Adrenal gland (tissue), 12 donors: ENCODE results near the gene AURKB. TPM values are rescaled to one million over a fixed set of nuclear protein-coding genes. Genes with fewer than 3 reads are reported as not detected.

Experiments
- DNase-seq, 7 donors: peaks; one replicate each; pipeline ENCODE4 v3.0.0-alpha.2; 2019 to 2020
- H3K27ac ChIP-seq, 5 donors: fragments of 200-600 bp; sonication (generic) in 4 of 5; 1 replicate in 3 of 5; 2 replicates in 2 of 5; pipeline versions ENCODE4 v1.5.1 to v1.8.0; 2016 to 2020; ENCODE audit warnings: mild to moderate bottlenecking in 1 of 5
- H3K27me3 ChIP-seq: fragments of 200-600 bp; 2 replicates; pipeline ENCODE4 v1.8.0; 2021
- H3K36me3 ChIP-seq, 2 donors: fragments of 200-600 bp; replicated peaks in 1 of 2; 1 replicate in 1 of 2; 2 replicates in 1 of 2; pipeline versions ENCODE4 v1.5.1 to v1.8.0; 2018 to 2022
- H3K4me1 ChIP-seq, 2 donors: fragments of 200-600 bp; replicated peaks in 1 of 2; 1 replicate in 1 of 2; 2 replicates in 1 of 2; pipeline versions ENCODE4 v1.5.1 to v1.8.0; 2018 to 2021
- H3K4me3 ChIP-seq, 4 donors: fragments of 200-600 bp; sonication (generic) in 3 of 4; one replicate each; pipeline ENCODE4 v1.5.1; 2016 to 2018
- H3K9me3 ChIP-seq, 3 donors: fragments of 200-600 bp; sonication (generic) in 1 of 3; replicated peaks in 1 of 3; 1 replicate in 2 of 3; 2 replicates in 1 of 3; pipeline versions ENCODE4 v1.5.1 to v1.8.0; 2016 to 2021
- CTCF ChIP-seq, 6 experiments: fragments of 450-650 bp in 4 of 6; fragments of 200-600 bp in 2 of 6; sonication (generic) in 1 of 6; IDR thresholded peaks; 1 replicate in 5 of 6; 2 replicates in 1 of 6; pipeline versions ENCODE4 v1.5.1 to v1.8.0; 2016 to 2021; ENCODE audit warnings: antibody characterized with exemption in 6 of 6, mild to moderate bottlenecking in 2 of 6, moderate library complexity in 1 of 6
- POLR2A ChIP-seq, 2 donors: fragments of 450-650 bp; IDR thresholded peaks; one replicate each; pipeline ENCODE4 v1.6.1; 2017; ENCODE audit warnings: antibody characterized with exemption in 2 of 2, mild to moderate bottlenecking in 2 of 2, moderate library complexity in 1 of 2
- WGBS, 4 donors: extraction: QIAGEN DNeasy Blood & Tissue Kit in 2 of 4; methylation state at CpG; one replicate each; pipeline versions ENCODE4 v1.1.5 to v1.1.7; 2013 to 2017; 5-methylcytosine and 5-hydroxymethylcytosine counted together
- intact Hi-C, 2 donors: fragments of 100-400 bp; cut with DNase I; formaldehyde crosslinking; loops; one replicate each; pipeline versions ENCODE4 v1.14.1 to v1.15.0; 2022 to 2023
- polyA plus RNA-seq, 3 donors: library from polyadenylated mRNA; stranded (reverse); fragments of 200-250 nt in 2 of 3; fragments of 350-450 nt in 1 of 3; fragmentation: Illumina TruSeq in 1 of 3; extraction: RNeasy Lipid Tissue Mini Kit (QIAGEN cat#74804) in 1 of 3; gene quantifications; one replicate each; pipeline ENCODE4 v1.2.3, GENCODE V29; 2013 to 2014
- total RNA-seq, 9 donors: library from RNA; depleted of rRNA in 4 of 9; stranded (reverse); fragments of >200 nt in 4 of 9; fragments of 120-200 nt in 1 of 9; fragmentation: NEBNext Ultra II Directional in 1 of 9; extraction: Animal tissue kit (Norgen Biotek cat#: 25700) in 1 of 9; gene quantifications; one replicate each; pipeline versions ENCODE4 v1.1.0 to v1.2.4, GENCODE V29; 2013 to 2023
- donor health status: healthy with polysubstance abuse.
- donor health status: Bipolar disorder and iron deficiency.
- donor health status: DM: yes; HTN: yes; CAD: no.
- donor health status: DM: no; HTN: no; CAD: no.
- donor health status: DM: no; HTN: no; CAD: no.
- donor health status: DM: yes; HTN: yes; CAD: no.

The AURKB gene
- total and polyA plus RNA-seq, 12 donors, result 1.6 to 14.3 (median 2.2) TPM

- Histone ChIP-seq H3K27ac (peak overlapping the region in 2 of 5 donors; percentile 95 to 99), H3K9me3 (no peaks in the 10 kb centered on the region), H3K4me3 (peak overlapping the region; percentile 38 to 85 (median 56)), H3K27me3 (no peaks in the 10 kb centered on the region), H3K4me1 (peaks cover 0 to 8% of the 10 kb centered on the region in 2 donors), H3K36me3 (peaks cover 0 to 7% of the 10 kb centered on the region in 2 donors)
- TF ChIP-seq POLR2A (IDR thresholded peaks at IDR 0.05), result no peak
- no peak for TF ChIP-seq CTCF (IDR thresholded peaks at IDR 0.05)
- no peak for DNase-seq
- 13 to 16% (median 15%) methylated on average over 10 of the region's 10 CpGs for WGBS, 4 donors
- intact Hi-C loops, result loop anchor here (5.0 kb wide), 2 partner anchors 37 to 42 kb away; partner anchors contain the start of gene RANGRF (in 1 of the 2)
These were observed 39.5 kb upstream of the AURKB start for GRCh38 chr17:8249621-8250500.

- H3K36me3 ChIP-seq, result no peaks in the 10 kb centered on the region
- peaks cover 0 to 8% of the 10 kb centered on the region in 2 donors for H3K4me1 ChIP-seq
- H3K27ac ChIP-seq, result peak within 1 kb of the TSS; percentile 95 to 100 (median 98)
- 0 to 2% (median 1%) methylated on average over 20 to 58 of the region's 58 CpGs for WGBS, 4 donors
- H3K9me3 ChIP-seq, result no peaks in the 10 kb centered on the region
- no peaks in the 10 kb centered on the region for H3K27me3 ChIP-seq
- H3K4me3 ChIP-seq, result peak within 1 kb of the TSS; percentile 38 to 85 (median 56)
- intact Hi-C loops, result no loop called here
- DNase-seq, result peak; percentile 95 to 98 (median 97)
- TF ChIP-seq POLR2A (IDR thresholded peaks at IDR 0.05), result peak; percentile 28 to 73
- TF ChIP-seq CTCF (IDR thresholded peaks at IDR 0.05), result peak in 1 of 6 experiments; percentile 29
These were observed 38.6 kb upstream of the AURKB start, which contains the start of gene PFAS for GRCh38 chr17:8248751-8249607. PFAS (plus strand) TSS chr17:8249289; CDS start chr17:8253938, 4,649 bp downstream.

GRCh38 chr17:8244768-8245167 is 34.4 kb upstream of the AURKB start:
- Histone ChIP-seq H3K27me3 (no peaks in the 10 kb centered on the region), H3K4me3 (no peak overlapping the region), H3K36me3 (no peaks in the 10 kb centered on the region), H3K9me3 (no peaks in the 10 kb centered on the region), H3K4me1 (peaks cover 0 to 5% of the 10 kb centered on the region in 2 donors), H3K27ac (no peak overlapping the region)
- intact Hi-C loops, result no loop called here
- no peak for DNase-seq
- TF ChIP-seq CTCF (IDR thresholded peaks at IDR 0.05) (no peak), POLR2A (IDR thresholded peaks at IDR 0.05) (no peak)
- 98 to 99% (median 98%) methylated on average over 8 of the region's 8 CpGs for WGBS, 4 donors

- Histone ChIP-seq H3K9me3 (no peaks in the 10 kb centered on the region), H3K36me3 (peaks cover 0 to 4% of the 10 kb centered on the region in 2 donors), H3K27me3 (no peaks in the 10 kb centered on the region), H3K4me3 (no peak overlapping the region), H3K27ac (no peak overlapping the region), H3K4me1 (no peaks in the 10 kb centered on the region)
- DNase-seq, result no peak
- 87 to 96% (median 95%) methylated on average over 5 of the region's 5 CpGs for WGBS, 4 donors
- intact Hi-C loops, result no loop called here
- TF ChIP-seq POLR2A (IDR thresholded peaks at IDR 0.05), result no peak
- TF ChIP-seq CTCF (IDR thresholded peaks at IDR 0.05), result no peak
These were observed 33.5 kb upstream of the AURKB start for GRCh38 chr17:8243827-8244226.
